Effector memory CD4-positive, alpha-beta T cell (primary cell): ENCODE results near the gene PSMD3.
"Not testable (repeated sequence)": the region's sequence is repeated elsewhere in the genome, so short reads cannot be mapped to it uniquely, and the experiment has no call there.

Experiments
- DNase-seq, 3 donors: peaks; one replicate each; pipeline ENCODE4 v3.0.0-alpha.2; 2020
- H3K27ac ChIP-seq: 2 replicates; pipeline ENCODE4 v1.7.0; 2013; ENCODE audit warnings: mild to moderate bottlenecking, low read length, moderate library complexity; ENCODE audit not compliant: insufficient read depth, poor library complexity, severe bottlenecking
- H3K27me3 ChIP-seq: replicated peaks from 2 replicates; pipeline ENCODE4 v1.7.0; 2013; ENCODE audit warnings: mild to moderate bottlenecking, low read length; ENCODE audit not compliant: insufficient read depth, control insufficient read depth, poor library complexity, severe bottlenecking
- H3K36me3 ChIP-seq: 2 replicates; pipeline ENCODE4 v1.7.0; 2013; ENCODE audit warnings: mild to moderate bottlenecking, low read length, moderate library complexity; ENCODE audit not compliant: control insufficient read depth, insufficient read depth
- H3K4me1 ChIP-seq: 2 replicates; pipeline ENCODE4 v1.7.0; 2013; ENCODE audit warnings: low read length, mild to moderate bottlenecking; ENCODE audit not compliant: control insufficient read depth, insufficient read depth, poor library complexity, severe bottlenecking
- H3K4me3 ChIP-seq: 2 replicates; pipeline ENCODE4 v1.7.0; 2013; ENCODE audit warnings: low read length, low read depth, mild to moderate bottlenecking; ENCODE audit not compliant: insufficient read depth, poor library complexity, severe bottlenecking
- H3K9me3 ChIP-seq: 2 replicates; pipeline ENCODE4 v1.7.0; 2013; ENCODE audit warnings: mild to moderate bottlenecking, low read length, moderate library complexity; ENCODE audit not compliant: control insufficient read depth

PSMD3 gene

DNA sequence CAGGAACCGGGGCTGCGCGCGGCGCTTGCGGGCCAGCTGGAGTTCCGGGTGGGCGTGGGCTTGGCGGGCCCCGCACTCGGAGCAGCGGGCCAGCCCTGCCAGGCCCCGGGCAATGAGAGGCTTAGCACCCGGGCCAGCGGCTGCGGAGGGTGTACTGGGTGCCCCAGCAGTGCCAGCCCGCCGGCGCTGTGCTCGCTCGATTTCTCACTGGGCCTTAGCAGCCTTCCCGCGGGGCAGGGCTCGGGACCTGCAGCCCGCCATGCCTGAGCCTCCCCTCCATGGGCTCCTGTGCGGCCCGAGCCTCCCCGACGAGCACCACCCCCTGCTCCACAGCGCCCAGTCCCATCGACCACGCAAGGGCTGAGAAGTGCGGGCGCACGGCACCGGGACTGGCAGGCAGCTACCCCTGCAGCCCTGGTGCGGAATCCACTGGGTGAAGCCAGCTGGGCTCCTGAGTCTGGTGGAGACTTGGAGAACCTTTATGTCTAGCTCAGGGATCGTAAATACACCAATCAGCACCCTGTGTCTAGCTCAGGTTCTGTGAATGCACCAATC is 30.4 kb downstream of the PSMD3 start:
- H3K4me3 ChIP-seq, H3K9me3 ChIP-seq, H3K27ac ChIP-seq, H3K27me3 ChIP-seq, H3K4me1 ChIP-seq, DNase-seq, H3K36me3 ChIP-seq: not testable (repeated sequence)

DNA sequence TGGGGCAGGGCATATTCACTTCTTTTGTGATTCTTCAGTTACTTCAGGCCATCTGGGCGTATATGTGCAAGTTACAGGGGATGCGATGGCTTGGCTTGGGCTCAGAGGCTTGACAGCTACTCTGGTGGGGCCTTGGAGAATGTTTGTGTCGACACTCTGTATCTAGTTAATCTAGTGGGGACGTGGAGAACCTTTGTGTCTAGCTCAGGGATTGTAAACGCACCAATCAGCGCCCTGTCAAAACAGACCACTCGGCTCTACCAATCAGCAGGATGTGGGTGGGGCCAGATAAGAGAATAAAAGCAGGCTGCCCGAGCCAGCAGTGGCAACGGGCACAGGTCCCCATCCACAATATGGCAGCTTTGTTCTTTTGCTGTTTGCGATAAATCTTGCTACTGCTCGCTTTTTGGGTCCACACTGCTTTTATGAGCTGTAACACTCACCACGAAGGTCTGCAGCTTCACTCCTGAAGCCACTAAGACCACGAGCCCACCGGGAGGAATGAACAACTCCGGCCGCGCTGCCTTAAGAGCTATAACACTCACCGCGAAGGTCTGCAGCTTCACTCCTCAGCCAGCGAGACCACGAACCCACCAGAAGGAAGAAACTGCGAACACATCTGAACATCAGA is 31.5 kb downstream of the PSMD3 start:
- not testable (repeated sequence) for H3K9me3 ChIP-seq, DNase-seq, H3K4me1 ChIP-seq, H3K36me3 ChIP-seq, H3K27me3 ChIP-seq, H3K27ac ChIP-seq, H3K4me3 ChIP-seq

DNA sequence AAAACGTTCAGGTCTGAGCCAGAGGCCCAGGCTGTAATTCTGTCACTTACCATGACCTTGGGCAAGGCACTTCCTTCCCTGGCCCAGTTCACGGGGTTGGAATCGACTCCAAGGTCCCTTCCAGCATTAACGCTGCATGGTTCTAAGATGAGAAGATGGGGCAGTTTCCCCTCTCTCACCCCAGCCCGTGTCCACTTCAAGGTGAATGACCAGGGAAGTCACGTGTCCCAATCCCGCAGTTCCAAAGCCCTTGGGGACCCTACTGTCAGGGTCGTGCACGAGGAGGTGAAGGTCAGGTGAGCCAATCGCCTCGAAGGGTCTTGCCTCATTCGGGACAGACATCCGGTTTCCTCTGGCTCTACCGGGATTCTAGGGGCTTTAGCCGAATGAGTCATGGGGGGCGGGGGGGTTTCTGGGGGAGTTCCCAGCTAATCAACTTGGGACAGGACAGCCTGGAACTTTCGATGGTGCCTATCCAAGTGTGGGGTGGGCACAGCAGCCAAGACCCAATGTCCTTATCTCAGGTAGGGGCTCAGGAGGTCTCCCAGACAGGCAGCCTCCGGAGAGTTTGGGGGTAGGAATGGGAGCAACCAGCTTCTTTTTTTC is 33.9 kb downstream of the PSMD3 start:
- no peaks in the 10 kb centered on the region for H3K9me3 ChIP-seq
- no peak for DNase-seq
- no peak overlapping the region for H3K4me3 ChIP-seq
- H3K36me3 ChIP-seq, result peaks cover 7% of the 10 kb centered on the region
- H3K27me3 ChIP-seq, result no peaks in the 10 kb centered on the region
- H3K4me1 ChIP-seq, result peaks cover 4% of the 10 kb centered on the region
- H3K27ac ChIP-seq, result no peak overlapping the region

DNA sequence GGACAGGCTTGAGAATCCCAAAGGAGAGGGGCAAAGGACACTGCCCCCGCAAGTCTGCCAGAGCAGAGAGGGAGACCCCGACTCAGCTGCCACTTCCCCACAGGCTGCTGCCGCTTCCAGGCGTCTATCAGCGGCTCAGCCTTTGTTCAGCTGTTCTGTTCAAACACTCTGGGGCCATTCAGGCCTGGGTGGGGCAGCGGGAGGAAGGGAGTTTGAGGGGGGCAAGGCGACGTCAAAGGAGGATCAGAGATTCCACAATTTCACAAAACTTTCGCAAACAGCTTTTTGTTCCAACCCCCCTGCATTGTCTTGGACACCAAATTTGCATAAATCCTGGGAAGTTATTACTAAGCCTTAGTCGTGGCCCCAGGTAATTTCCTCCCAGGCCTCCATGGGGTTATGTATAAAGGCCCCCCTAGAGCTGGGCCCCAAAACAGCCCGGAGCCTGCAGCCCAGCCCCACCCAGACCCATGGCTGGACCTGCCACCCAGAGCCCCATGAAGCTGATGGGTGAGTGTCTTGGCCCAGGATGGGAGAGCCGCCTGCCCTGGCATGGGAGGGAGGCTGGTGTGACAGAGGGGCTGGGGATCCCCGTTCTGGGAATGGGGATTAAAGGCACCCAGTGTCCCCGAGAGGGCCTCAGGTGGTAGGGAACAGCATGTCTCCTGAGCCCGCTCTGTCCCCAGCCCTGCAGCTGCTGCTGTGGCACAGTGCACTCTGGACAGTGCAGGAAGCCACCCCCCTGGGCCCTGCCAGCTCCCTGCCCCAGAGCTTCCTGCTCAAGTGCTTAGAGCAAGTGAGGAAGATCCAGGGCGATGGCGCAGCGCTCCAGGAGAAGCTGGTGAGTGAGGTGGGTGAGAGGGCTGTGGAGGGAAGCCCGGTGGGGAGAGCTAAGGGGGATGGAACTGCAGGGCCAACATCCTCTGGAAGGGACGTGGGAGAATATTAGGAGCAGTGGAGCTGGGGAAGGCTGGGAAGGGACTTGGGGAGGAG is 34.7 kb downstream of the PSMD3 start, which contains the start of gene CSF3:
Gene CSF3 (plus strand): TSS at position 436 of the 993 bp plus-strand sequence. CDS start 35 bp downstream, at position 471.
- H3K9me3 ChIP-seq, result no peaks in the 10 kb centered on the region
- DNase-seq, result no peak
- H3K4me3 ChIP-seq, result no peak within 1 kb of the TSS
- peaks cover 12% of the 10 kb centered on the region for H3K36me3 ChIP-seq
- H3K4me1 ChIP-seq, result peaks cover 1% of the 10 kb centered on the region
- no peak within 1 kb of the TSS for H3K27ac ChIP-seq
- H3K27me3 ChIP-seq, result no peaks in the 10 kb centered on the region

DNA sequence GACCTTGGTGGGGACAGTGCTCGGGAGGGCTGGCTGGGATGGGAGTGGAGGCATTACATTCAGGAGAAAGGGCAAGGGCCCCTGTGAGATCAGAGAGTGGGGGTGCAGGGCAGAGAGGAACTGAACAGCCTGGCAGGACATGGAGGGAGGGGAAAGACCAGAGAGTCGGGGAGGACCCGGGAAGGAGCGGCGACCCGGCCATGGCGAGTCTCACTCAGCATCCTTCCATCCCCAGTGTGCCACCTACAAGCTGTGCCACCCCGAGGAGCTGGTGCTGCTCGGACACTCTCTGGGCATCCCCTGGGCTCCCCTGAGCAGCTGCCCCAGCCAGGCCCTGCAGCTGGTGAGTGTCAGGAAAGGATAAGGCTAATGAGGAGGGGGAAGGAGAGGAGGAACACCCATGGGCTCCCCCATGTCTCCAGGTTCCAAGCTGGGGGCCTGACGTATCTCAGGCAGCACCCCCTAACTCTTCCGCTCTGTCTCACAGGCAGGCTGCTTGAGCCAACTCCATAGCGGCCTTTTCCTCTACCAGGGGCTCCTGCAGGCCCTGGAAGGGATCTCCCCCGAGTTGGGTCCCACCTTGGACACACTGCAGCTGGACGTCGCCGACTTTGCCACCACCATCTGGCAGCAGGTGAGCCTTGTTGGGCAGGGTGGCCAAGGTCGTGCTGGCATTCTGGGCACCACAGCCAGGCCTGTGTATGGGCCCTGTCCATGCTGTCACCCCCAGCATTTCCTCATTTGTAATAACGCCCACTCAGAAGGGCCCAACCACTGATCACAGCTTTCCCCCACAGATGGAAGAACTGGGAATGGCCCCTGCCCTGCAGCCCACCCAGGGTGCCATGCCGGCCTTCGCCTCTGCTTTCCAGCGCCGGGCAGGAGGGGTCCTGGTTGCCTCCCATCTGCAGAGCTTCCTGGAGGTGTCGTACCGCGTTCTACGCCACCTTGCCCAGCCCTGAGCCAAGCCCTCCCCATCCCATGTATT is 35.7 kb downstream of the PSMD3 start:
- no peak for DNase-seq
- Histone ChIP-seq H3K4me1 (no peaks in the 10 kb centered on the region), H3K27ac (no peak overlapping the region), H3K9me3 (no peaks in the 10 kb centered on the region), H3K4me3 (no peak overlapping the region), H3K36me3 (peaks cover 16% of the 10 kb centered on the region), H3K27me3 (no peaks in the 10 kb centered on the region)

DNA sequence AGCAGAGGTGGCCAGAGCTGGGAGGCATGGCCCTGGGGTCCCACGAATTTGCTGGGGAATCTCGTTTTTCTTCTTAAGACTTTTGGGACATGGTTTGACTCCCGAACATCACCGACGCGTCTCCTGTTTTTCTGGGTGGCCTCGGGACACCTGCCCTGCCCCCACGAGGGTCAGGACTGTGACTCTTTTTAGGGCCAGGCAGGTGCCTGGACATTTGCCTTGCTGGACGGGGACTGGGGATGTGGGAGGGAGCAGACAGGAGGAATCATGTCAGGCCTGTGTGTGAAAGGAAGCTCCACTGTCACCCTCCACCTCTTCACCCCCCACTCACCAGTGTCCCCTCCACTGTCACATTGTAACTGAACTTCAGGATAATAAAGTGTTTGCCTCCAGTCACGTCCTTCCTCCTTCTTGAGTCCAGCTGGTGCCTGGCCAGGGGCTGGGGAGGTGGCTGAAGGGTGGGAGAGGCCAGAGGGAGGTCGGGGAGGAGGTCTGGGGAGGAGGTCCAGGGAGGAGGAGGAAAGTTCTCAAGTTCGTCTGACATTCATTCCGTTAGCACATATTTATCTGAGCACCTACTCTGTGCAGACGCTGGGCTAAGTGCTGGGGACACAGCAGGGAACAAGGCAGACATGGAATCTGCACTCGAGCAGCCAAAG is 36.9 kb downstream of the PSMD3 start:
- no peaks in the 10 kb centered on the region for H3K27me3 ChIP-seq
- H3K27ac ChIP-seq, result no peak overlapping the region
- H3K4me1 ChIP-seq, result no peaks in the 10 kb centered on the region
- no peaks in the 10 kb centered on the region for H3K9me3 ChIP-seq
- DNase-seq, result no peak
- peaks cover 28% of the 10 kb centered on the region for H3K36me3 ChIP-seq
- H3K4me3 ChIP-seq, result no peak overlapping the region

DNA sequence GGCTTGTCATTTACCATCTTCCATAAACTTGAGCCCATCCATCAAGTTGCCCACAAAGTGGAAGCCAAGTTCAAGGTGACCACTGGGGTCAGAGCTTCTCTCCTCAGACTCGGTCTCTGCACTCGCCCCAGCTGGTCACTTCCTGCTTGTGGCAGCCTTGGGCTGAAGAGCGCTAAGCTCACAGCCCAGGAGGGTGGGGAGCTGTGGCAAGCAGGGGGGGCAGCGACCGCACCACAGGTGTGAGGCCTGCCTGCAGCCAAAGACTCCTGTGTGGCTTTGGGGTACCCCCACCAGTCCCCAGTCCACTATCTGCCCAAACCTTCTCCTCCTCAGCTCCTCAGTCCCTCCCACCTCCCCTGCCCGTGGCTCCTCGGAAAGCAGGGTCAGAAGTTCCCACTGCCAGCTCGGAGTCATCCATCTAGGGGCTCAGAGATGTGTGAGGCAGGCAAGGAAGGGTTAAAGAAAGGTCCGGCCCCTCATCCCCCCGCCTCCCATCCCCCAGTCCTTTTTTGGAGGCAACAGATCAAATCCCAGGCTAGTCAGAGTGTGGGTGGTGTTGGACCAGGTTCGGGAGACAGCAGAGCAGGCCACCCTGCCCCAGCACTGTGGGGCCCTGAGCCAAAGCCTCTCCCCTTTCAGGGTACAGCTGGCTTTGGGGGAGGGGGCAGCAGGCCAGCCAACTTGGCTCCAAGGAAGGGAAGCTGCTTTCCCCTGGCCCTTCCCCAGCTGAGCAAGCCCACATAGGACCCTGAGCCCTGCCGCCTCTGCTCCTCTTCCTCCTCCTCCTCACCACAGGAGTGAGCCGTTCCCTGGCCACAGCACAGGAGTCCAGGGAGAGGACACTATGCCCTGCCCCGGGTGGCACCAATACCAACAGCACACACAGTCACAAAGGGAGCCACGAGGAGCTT is 37.9 kb downstream of the PSMD3 start:
- Histone ChIP-seq H3K36me3 (peaks cover 36% of the 10 kb centered on the region), H3K27ac (no peak overlapping the region), H3K4me1 (no peaks in the 10 kb centered on the region), H3K27me3 (no peaks in the 10 kb centered on the region), H3K4me3 (no peak overlapping the region), H3K9me3 (no peaks in the 10 kb centered on the region)
- no peak for DNase-seq

DNA sequence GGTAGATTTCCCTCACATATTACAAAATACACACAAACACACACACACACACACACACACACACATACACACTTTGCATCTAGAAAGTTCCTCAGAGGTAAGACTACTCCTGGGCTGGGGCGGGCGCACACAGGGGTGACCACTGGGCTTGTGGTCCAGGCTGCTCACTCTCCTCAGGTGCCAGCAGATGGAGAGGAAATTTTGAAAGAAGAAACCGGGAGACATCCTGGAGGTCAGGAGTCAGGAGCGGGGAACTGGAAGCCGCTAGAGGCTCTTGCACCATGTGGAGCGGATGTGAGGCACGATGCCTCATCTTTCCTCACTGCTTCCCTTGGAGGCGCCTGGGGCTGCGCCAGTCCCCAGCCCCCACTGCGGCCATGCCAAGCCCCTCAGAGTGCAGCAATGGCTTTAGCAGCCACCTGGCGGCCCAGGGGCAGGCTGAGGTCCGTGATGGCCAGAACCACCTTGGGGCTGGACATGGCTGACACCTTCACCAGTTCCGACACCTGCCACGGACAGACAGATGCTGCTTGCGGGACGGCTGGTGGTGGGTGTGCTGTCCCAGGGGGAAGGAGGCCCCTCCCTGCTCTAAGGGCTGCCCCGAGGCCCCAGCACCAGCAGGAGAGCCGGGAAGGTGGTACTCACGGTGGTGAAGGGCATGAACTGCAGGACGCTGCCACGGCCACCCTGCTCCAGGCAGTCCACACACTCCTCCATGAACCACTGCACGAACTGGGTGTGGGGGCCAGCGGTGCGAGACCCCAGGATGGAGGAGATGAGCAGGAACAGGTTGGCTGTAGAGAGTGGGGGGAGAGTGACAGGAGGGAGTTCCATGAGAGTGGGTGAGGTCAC is 38.8 kb downstream of the PSMD3 start:
- peaks cover 36% of the 10 kb centered on the region for H3K36me3 ChIP-seq
- no peak for DNase-seq
- no peaks in the 10 kb centered on the region for H3K4me1 ChIP-seq
- no peaks in the 10 kb centered on the region for H3K9me3 ChIP-seq
- H3K27ac ChIP-seq, result no peak overlapping the region
- H3K4me3 ChIP-seq, result no peak overlapping the region
- H3K27me3 ChIP-seq, result no peaks in the 10 kb centered on the region
